GM12878 (cell line): Measurements from ENCODE around the gene CHRNE.

Experiments
- ATF7 ChIP-seq: fragments of 450-650 bp; IDR thresholded peaks from 2 replicates; pipeline ENCODE4 v1.6.1; 2016; ENCODE audit warnings: low read depth, mild to moderate bottlenecking
- GABPA ChIP-seq: IDR thresholded peaks from 2 replicates; pipeline ENCODE4 v1.6.1; 2014; ENCODE audit warnings: antibody characterized with exemption, low read depth, mild to moderate bottlenecking, inconsistent platforms
- HDAC6 ChIP-seq: fragments of 200-600 bp; sonication (generic); IDR thresholded peaks from one replicate; pipeline ENCODE4 v1.8.0; 2017; ENCODE audit warnings: antibody characterized with exemption; ENCODE audit not compliant: unreplicated experiment
- POLR2A ChIP-seq: IDR thresholded peaks from 2 replicates; pipeline ENCODE4 v1.6.1; 2011; ENCODE audit warnings: low read depth, mild to moderate bottlenecking, low read length
- SMAD1 ChIP-seq: fragments of 450-650 bp; IDR thresholded peaks from 2 replicates; pipeline ENCODE4 v1.6.1; 2018; ENCODE audit warnings: mild to moderate bottlenecking, low read depth; ENCODE audit not compliant: partially characterized antibody
- YY1 ChIP-seq: IDR thresholded peaks from 2 replicates; pipeline ENCODE4 v1.6.1; 2011; ENCODE audit warnings: low read depth, mild to moderate bottlenecking, low read length
- TF ChIP-seq, protein P1 (sequence below), 3 experiments: IDR thresholded peaks in 2 of 3; conservative IDR thresholded peaks in 1 of 3; 2 replicates each; pipeline ENCODE4 v1.5.1; 2011; ENCODE audit warnings: low read depth in 3 of 3, low read length in 3 of 3, mild to moderate bottlenecking in 3 of 3, control low read depth in 2 of 3, moderate library complexity in 2 of 3, inconsistent platforms in 1 of 3, mixed read lengths in 1 of 3; ENCODE audit not compliant: control insufficient read depth in 2 of 3, insufficient read depth in 1 of 3; ENCODE audit errors: extremely low read depth in 1 of 3
- TF ChIP-seq, protein P2 (sequence below): IDR thresholded peaks from 2 replicates; pipeline ENCODE4 v1.6.1; 2012; ENCODE audit warnings: low read depth, low read length, improper control_type of control experiment
- TF ChIP-seq, protein P3 (sequence below): IDR thresholded peaks from 2 replicates; pipeline ENCODE4 v1.6.1; 2012; ENCODE audit warnings: low read depth, low read length, improper control_type of control experiment
- TF ChIP-seq, protein P4 (sequence below): fragments of 450-650 bp; IDR thresholded peaks from 2 replicates; pipeline ENCODE4 v1.6.1; 2017; ENCODE audit warnings: antibody characterized with exemption, mild to moderate bottlenecking, moderate library complexity

DNA sequence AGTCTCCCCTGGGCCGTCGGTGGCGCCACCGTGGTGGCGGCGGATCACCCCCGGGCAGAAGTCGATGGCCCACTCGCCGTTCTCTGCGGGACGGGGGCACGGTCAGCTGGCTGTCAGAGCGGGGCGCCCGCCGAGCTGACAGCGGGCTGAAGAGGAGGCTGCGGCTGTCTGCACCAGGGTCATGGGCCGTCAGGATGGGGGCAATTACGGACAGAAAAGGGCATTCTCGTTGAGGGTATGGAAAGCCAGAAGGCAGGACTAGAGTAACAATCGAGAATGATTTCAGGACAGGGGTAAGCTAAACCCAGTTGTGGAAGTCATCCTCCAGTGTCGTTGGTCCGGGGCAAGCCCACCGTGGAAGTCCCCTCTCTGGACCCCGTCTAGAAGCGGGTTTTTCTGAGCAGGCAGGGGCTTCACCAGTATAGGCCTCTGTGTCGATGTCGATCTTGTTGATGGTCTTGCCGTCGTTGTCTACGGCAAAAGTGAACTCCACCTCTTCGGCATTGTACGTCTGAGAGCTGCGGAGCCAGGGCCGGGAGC, 1.7 kb downstream of the CHRNE start:
- TF ChIP-seq HDAC6 (no peak), POLR2A (no peak), GABPA (no peak), SMAD1 (no peak), ATF7 (no peak), YY1 (no peak)
- TF ChIP-seq, protein P1, sequence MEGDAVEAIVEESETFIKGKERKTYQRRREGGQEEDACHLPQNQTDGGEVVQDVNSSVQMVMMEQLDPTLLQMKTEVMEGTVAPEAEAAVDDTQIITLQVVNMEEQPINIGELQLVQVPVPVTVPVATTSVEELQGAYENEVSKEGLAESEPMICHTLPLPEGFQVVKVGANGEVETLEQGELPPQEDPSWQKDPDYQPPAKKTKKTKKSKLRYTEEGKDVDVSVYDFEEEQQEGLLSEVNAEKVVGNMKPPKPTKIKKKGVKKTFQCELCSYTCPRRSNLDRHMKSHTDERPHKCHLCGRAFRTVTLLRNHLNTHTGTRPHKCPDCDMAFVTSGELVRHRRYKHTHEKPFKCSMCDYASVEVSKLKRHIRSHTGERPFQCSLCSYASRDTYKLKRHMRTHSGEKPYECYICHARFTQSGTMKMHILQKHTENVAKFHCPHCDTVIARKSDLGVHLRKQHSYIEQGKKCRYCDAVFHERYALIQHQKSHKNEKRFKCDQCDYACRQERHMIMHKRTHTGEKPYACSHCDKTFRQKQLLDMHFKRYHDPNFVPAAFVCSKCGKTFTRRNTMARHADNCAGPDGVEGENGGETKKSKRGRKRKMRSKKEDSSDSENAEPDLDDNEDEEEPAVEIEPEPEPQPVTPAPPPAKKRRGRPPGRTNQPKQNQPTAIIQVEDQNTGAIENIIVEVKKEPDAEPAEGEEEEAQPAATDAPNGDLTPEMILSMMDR (IDR thresholded peaks at IDR 0.05 in 2 of 3, conservative IDR thresholded peaks at IDR 0.05 in 1 of 3; ENCODE audit: control insufficient read depth in 2 of 3, extremely low read depth in 1 of 3, insufficient read depth in 1 of 3, low read depth in 3 of 3, low read length in 3 of 3): no peak
- TF ChIP-seq, protein P2, sequence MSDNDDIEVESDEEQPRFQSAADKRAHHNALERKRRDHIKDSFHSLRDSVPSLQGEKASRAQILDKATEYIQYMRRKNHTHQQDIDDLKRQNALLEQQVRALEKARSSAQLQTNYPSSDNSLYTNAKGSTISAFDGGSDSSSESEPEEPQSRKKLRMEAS: no peak
- TF ChIP-seq, protein P3, sequence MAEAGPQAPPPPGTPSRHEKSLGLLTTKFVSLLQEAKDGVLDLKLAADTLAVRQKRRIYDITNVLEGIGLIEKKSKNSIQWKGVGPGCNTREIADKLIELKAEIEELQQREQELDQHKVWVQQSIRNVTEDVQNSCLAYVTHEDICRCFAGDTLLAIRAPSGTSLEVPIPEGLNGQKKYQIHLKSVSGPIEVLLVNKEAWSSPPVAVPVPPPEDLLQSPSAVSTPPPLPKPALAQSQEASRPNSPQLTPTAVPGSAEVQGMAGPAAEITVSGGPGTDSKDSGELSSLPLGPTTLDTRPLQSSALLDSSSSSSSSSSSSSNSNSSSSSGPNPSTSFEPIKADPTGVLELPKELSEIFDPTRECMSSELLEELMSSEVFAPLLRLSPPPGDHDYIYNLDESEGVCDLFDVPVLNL: no peak
- TF ChIP-seq, protein P4, sequence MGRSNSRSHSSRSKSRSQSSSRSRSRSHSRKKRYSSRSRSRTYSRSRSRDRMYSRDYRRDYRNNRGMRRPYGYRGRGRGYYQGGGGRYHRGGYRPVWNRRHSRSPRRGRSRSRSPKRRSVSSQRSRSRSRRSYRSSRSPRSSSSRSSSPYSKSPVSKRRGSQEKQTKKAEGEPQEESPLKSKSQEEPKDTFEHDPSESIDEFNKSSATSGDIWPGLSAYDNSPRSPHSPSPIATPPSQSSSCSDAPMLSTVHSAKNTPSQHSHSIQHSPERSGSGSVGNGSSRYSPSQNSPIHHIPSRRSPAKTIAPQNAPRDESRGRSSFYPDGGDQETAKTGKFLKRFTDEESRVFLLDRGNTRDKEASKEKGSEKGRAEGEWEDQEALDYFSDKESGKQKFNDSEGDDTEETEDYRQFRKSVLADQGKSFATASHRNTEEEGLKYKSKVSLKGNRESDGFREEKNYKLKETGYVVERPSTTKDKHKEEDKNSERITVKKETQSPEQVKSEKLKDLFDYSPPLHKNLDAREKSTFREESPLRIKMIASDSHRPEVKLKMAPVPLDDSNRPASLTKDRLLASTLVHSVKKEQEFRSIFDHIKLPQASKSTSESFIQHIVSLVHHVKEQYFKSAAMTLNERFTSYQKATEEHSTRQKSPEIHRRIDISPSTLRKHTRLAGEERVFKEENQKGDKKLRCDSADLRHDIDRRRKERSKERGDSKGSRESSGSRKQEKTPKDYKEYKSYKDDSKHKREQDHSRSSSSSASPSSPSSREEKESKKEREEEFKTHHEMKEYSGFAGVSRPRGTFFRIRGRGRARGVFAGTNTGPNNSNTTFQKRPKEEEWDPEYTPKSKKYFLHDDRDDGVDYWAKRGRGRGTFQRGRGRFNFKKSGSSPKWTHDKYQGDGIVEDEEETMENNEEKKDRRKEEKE: no peak
